ENCODE measurements around the gene RSAD1. TPM values are rescaled to one million over a fixed set of nuclear protein-coding genes. Genes with fewer than 3 reads are reported as not detected.

The RSAD1 gene
- polyA plus RNA-seq, 3 donors, result 52.7 to 62.3 (median 58.9) TPM

- no peak for DNase-seq
Observed at GRCh38 chr17:50514936-50515702, 36.5 kb downstream of the RSAD1 start.

DNA sequence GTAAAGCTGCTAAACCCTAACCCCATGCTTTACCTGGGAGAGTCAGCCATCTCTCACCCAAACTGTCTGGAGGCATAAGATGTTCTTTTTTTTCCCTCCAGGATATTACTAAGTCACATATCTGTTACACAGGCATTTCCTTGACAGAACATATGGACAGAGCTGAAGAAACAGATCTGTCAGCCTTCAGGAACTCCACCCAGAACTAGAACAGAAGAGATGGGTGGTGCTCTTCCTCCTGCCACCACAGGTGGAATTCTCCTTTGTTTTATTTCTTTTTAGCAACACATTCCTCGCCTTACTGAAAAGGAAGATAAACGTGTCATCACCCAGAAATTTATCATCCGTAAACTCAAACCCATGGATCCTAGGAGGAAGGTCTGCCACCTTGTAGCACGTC, 38.4 kb downstream of the RSAD1 start:
- DNase-seq, result no peak

DNA sequence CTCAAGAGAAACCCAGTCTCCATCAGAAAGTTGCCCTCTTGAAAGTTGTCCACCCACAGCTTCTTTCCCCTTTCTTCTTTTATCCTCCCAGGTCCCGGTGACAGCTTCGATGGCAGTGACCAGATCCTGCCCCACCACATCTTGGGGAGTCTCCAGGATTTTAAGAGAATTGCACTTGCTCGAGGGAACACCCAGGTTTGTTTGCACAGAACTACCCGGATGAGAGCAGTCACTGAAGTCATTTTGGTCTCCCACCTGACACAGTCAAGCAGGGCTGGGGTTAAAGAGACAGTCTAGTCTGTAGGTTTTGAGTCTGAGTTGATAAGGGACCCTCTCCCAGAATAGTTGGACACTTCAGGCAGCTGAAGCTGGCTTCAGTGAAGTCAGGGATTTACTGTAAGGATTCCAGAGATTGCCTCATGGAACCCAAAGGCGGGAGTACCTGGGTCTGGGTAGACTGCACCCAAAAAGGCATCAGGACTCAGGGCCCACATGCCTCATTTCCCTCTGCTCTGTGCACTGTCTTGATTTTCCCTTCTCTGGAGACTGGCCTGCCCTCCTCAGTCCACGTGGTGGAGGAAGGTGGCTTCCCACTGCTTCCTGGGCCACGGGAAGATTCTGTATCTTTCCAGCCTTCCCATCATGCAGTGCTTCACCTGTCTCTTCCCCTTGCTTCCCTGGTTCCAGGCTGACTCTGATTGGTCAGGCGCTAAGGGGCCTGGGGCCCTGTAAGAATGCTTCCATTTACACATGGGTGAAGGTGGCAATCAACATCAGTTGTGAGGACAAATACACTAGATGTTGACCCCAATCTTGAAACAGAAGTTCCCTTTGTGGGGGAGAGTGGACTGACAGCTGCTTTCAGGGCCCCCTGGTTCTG, 39.1 kb downstream of the RSAD1 start:
- DNase-seq, result no peak

- no peak for DNase-seq
Observed at GRCh38 chr17:50518384-50519023, 39.8 kb downstream of the RSAD1 start.

GRCh38 chr17:50519141-50519834, 40.6 kb downstream of the RSAD1 start:
- DNase-seq, result no peak

DNA sequence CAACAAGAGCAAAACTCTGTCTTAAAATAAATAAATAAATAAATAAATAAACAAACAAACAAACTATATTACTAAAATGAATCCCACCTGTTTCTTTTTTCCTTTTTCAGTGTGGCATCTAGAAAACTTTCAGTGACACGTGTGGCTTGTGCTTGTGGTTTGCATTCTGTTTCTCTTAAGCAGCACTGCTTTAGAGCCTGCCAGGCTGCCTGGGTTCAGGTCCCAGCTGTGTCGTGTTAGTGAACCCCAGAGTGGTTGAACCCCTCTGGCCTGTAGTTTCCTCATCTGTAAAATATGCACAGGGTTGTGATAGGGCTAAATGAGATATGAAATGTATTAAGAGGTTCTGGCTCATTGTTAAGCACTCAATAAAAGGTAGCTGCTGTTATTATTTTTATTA, 41.8 kb downstream of the RSAD1 start:
- no peak for DNase-seq

DNA sequence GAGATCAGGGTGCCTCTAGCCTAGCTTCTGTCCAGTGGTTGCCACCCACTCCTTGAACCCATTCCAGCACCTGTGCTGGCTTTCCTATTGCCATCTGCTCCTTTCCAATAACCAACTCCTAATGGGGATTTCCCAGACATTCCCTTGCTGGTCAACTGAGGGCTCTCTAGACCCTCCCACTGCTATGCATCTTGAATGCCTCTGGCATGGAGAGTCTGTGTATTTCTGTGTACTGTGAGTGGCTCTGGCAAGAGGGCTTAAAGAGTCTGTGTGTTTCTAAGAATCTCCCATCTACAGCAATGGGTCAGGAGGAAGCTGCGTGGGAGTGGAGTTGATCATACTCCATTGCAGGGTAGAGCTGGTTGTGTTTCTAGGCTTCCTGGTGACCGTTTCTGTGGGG, 42.9 kb downstream of the RSAD1 start:
- no peak for DNase-seq

GRCh38 chr17:50522766-50523165, 44.1 kb downstream of the RSAD1 start:
- no peak for DNase-seq

- DNase-seq, result no peak
Observed at GRCh38 chr17:50523208-50523607, 44.5 kb downstream of the RSAD1 start.

DNA sequence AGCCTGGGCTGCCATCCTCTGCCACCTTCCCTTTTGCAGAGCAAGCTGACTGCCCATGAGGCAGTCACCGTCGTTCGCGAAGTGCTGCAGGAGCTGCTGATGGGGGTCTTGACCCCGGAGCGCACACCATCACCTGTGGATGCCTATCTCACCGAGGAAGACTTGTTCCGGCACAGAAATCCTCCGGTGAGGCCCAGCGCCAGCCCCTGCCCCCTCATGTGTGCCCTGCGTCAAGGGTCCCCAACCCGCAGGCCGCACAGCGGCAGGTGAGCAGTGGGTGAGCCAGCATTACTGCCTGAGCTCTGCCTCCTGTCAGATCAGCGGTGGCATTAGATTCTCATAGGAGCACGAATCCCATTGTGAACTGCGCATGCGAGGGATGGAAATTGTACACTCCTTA, 46.2 kb downstream of the RSAD1 start:
- DNase-seq, result no peak

DNA sequence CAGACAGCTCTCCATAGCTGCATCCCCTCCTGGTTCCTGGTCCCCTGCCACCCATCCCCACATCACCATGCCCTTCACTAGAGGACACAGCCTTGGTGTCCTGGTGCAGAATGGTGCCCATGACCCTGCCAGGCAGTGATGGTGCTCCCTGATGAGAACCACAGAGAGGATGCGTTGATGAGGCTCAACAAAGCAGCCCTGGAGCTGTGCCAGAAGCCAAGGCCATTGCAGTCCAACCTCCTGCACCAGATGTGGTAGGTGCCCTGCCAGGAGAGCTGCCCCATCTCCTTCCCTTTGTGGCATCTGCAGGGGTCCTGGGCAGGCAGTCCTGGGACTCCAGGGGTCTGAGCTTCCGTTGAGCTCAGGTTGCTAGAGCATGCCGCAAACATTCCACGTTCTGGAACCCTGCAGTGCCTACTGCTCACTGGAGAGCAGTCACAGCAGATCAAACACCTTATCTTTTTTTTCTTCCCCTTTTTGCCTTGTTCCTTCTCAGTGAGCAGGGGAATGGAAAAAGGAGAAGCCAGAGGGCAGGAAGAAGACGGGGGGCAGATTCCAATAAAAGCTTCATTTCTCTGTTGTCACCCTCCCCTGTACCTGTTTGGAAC, 48.6 kb downstream of the RSAD1 start:
- no peak for DNase-seq

DNA sequence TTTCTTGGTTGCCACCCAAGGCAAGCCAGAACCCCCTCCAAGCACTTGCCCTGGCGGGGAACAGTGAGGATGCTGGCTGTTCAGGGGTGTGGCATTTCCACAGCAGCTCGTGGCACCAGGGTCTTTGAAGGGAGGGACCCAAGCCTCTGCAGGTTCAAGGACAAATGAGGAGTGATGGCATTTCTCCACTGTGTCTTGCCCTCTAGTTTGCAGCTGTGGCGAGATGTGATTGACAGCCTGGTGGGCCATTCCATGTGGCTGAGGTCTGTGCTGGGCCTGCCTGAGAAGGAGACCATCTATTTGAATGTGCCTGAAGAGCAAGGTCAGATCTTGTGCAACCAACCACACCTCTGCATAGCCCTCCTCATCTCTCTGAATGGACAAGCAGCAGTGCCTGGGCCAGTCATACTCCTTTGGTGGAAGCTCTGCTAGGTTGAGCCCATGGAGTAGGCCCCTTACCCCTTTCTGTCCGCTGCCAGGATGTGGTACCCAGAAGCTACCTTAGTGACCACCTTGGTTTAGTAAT, 49.4 kb downstream of the RSAD1 start:
- DNase-seq, result no peak

- no peak for DNase-seq
Observed at GRCh38 chr17:50529849-50530248, 51.2 kb downstream of the RSAD1 start.

GRCh38 chr17:50531428-50532025, 52.9 kb downstream of the RSAD1 start:
- no peak for DNase-seq

- DNase-seq, result no peak
Observed at GRCh38 chr17:50532452-50533024, 53.9 kb downstream of the RSAD1 start, which contains the start of gene EPN3. EPN3 (plus strand) TSS chr17:50532735; CDS start chr17:50536557, 3,822 bp downstream.

DNA sequence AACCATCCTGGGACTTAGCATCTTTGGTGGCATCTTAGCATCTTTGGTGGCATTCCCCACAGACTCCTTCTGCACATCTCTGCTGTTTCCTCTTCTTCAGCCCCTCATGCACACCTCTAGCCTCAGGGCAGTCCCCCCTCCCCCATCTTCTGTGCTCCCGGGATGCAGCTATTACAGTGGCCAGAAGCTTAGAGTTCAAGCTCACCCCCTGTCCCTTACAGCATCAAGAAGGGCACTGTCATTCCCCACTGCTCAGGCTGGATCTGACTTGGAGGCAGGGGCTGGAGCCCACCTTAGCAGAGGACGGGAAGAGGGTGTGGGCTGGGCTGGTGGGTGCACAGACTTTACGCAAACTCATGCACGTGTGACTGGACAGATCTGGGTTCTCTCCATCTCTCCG, 54.5 kb downstream of the RSAD1 start:
- no peak for DNase-seq

DNA sequence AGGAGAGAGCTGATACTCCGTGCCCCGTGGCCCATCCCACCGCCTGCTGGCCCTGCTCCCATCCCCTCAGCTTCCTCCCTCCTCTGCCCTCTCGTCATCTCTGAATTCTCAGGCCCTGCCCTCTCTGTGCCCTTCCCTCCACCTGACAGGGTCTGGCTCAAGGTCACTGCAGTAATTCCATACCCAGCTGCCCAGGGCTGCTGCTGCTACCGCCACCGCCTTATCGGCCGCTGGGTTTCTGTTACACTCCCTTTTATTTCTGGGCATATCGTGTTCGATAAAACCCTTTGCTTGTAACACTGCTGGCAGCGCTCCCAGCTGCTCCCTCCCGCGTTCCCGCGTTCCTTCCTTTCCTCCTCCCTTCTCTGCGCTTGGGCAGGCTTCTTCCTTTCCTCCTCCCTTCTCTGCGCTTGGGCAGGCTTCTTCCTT, 55.1 kb downstream of the RSAD1 start:
- DNase-seq, result peak; percentile 71

DNA sequence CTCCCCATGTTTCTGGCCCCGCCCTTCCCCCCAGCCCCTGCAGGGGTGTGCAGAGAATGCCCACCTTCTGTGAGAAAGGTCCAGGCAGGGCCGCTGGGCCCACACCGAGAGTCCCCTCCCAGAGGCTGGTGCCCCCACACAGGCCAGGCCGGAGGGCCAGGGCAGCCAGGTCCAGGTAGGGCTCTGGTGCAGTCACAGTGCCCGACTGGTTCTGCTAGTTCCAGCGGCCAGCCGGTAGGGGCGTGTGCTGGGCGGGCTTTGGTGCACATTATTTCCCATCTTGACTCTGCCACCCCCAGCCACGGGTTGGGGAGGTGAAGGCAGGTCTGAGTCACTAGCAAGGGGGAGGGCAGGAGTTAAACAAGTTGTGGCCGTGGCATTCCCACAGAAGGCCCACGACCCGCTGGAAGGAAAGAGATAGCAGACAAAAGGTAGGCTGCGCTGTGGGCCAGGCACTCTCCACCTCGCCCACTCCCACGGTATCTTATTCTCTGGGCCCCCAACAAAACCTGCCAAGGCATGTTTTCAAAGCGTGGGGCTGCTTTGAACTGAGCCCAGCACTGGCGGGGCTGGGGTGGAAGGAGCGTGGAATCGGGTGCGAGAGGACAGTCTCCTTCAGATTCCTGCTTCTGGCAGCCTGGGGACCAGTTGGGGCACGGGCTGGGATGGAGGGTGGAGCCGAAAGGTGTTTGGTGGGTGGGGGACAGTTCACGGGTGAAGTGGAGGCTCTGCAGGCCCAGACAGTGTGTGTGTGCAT, 55.7 kb downstream of the RSAD1 start:
- DNase-seq, result no peak

DNA sequence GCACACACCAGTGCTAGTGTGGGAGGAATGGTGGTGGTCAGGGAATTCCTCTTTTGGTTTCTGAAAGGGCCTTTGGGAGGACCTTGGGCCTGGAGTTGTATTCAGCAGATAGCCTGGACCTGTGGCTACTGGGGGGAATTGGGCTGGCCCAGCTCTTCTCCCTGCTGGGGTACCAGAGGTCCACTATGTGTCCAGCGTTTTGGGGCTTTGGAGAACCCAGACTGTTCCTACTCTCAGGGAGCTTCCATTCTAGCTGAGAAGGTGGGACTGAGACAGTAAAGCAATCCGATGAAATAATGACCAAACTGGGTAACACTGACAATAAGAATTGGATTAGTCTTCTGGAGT, 56.3 kb downstream of the RSAD1 start:
- DNase-seq, result no peak

DNA sequence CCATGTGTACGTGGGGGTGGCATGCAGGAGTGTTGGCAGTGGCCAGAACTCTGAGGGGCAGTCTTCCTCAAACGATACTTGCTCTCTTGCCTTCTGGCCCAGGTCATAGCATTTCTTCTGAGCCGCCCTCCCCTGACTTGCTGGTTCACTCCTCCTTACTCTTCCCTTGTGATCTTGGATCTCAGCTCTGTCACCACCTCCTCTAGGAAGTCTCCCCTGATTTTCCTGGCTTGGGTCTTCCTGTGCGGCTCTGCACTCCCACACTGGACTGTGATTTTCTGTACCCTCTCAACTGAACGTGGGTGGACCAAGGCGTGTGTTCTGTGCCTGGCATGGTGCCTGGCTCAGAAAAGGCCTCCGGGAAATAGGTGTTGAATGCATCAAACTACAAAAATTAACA, 56.7 kb downstream of the RSAD1 start:
- DNase-seq, result no peak

All from renal pelvis (tissue), 4 donors.